NCI-H82 treated with DMSO at 0.1 percent for 48 hours (cell line): Measurements from ENCODE around the gene KERA.

ENCODE experiments used
- DNase-seq: peaks from one replicate; lab custom pipeline; 2025; ENCODE audit not compliant: unreplicated experiment; lab: John Stamatoyannopoulos, UW

The KERA gene

DNA sequence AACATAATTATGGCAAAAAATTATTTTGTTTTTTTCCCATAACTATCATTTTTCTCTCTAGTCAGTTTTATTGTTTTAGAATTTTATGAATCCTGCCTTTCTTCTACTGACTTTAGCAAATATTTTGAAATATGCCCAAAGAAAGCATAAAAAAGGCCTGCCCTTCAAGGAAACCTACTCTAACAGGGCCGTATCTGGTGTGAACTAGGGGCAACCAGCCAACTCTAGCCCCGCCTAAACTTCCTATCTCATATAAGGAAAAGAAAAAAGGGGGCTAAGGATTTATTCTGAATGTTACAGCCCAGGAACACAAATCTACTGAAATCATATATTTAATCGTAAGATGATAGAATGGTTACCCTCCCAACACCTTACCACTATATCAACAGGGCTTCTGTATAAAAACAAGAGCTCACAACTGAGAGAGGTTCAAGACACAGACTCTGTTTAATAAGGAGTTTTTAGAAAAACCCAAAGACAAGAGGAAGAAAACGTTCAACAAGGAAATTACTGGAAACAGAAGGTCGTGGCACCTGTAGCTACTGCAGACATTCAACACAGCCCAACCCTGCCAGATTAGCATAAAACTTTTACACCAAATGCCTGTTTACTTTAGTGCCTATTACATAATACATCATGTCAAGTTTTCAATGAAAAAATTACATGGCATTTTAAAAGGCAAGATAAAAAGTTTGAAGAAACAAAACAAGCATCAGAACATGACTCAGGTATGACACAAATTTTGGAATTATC lies 40.1 kb downstream of the KERA start:
- DNase-seq, result no peak

DNA sequence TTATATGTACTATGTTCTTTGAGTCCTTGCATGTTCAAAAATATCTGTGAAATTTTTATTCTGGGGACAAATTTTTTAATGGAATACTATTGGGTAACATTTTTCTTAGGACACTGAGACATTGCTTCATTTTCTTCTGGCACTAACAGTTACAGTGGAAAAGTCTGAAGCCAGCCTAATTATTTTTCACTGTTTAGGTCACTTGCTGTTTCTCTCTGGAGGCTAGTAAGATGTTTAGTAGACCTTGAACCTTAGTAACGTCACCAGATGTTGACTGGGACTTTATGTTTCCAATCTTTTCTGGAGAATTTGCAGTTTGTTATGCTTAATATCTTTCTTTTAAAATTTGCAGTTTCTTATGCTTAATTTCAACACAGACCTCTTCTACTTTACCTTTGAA lies 40.8 kb downstream of the KERA start:
- no peak for DNase-seq

DNA sequence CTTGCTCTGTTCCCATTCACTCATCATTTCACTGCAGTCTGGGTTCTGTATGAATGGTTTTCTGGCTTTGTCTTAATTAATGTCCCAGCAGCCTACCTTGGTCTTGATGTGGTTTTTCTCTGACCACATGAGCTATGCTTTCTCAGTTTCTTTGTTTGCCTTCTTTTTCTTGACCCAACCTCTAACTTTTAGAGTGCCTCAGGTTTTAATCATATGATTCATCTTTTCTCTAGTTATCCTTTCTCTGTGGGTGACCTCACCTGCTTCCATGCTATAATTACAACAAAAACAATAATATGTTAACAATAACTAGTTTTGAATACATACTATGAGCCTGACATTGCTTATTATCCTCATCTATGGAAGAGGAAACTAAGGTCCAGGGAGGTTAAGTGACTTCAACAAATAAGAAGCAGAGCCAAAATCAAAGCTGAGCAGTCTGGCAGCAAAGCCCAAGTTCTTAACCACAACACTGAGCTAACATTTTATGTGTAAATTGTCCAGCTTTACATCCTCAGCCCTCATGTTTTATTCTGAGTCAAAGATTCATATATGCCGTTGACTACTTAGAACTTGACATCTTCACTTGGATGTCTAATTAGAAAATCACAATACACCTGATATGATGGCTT lies 48.4 kb downstream of the KERA start:
- no peak for DNase-seq

GRCh38 chr12:91007531-91008290 lies 50.1 kb downstream of the KERA start:
- DNase-seq, result no peak

DNA sequence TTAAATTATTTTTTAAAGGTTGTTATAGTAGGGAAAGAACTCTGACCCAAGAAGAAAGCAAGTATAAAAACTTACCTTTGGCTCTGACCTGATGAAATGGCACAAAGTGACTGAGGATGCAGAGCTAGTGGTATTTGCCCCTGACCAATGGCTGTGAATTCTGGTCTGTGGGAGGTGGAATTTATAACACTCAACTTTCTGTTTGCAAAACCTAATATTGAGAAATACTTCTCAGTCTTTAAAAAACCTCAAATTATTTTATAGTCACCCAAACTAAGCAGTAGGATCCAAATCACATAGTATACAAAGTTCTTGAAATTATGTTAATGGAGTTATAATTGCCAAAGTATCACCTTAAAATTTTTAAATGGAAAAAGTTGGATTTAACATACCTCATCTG lies 53.0 kb downstream of the KERA start, which contains the start of gene EPYC:
Gene EPYC (minus strand): TSS at position 101 of the 400 bp plus-strand sequence. CDS start 2,407 bp downstream, outside the sequence.
- no peak for DNase-seq

- no peak for DNase-seq
These were observed 54.1 kb downstream of the KERA start for GRCh38 chr12:91003737-91004136.

- no peak for DNase-seq
These were observed 56.5 kb downstream of the KERA start for GRCh38 chr12:91001306-91001705.
